H1 (cell line): ENCODE measurements around the gene CAMK1.

ENCODE experiments used
- CBX5 ChIP-seq: fragments of 300-800, 300-1000 bp; sonication (generic); IDR thresholded peaks from 2 replicates; pipeline ENCODE4 v1.7.1; 2016; ENCODE audit warnings: antibody characterized with exemption, low read length, low read depth
- EP300 ChIP-seq, 2 experiments: IDR thresholded peaks; 1 replicate in 1 of 2; 2 replicates in 1 of 2; pipeline ENCODE4 v1.6.1; 2011 to 2012; ENCODE audit warnings: low read depth in 2 of 2, low read length in 2 of 2, mild to moderate bottlenecking in 2 of 2, borderline replicate concordance in 1 of 2, inconsistent platforms in 1 of 2, moderate library complexity in 1 of 2
- MAFK ChIP-seq: IDR thresholded peaks from 2 replicates; pipeline ENCODE4 v1.6.1; 2012; ENCODE audit warnings: low read depth, mild to moderate bottlenecking, improper control_type of control experiment, low read length
- NANOG ChIP-seq: IDR thresholded peaks from 2 replicates; pipeline ENCODE4 v1.6.1; 2011; ENCODE audit warnings: low read length, low read depth, mild to moderate bottlenecking, inconsistent platforms; ENCODE audit not compliant: insufficient read depth, poor library complexity, severe bottlenecking
- POLR2A ChIP-seq, 2 experiments: IDR thresholded peaks; 1 replicate in 1 of 2; 2 replicates in 1 of 2; pipeline ENCODE4 v1.6.1; 2011; ENCODE audit warnings: low read depth in 2 of 2, low read length in 2 of 2, mild to moderate bottlenecking in 2 of 2; ENCODE audit errors: control extremely low read depth in 1 of 2
- RFX5 ChIP-seq: IDR thresholded peaks from 2 replicates; pipeline ENCODE4 v1.6.1; 2011; ENCODE audit warnings: low read depth, low read length, improper control_type of control experiment, borderline replicate concordance
- SIN3A ChIP-seq, 2 experiments: IDR thresholded peaks in 1 of 2; conservative IDR thresholded peaks in 1 of 2; 2 replicates each; pipeline ENCODE4 v1.6.1; 2011 to 2012; ENCODE audit warnings: low read length in 2 of 2, improper control_type of control experiment in 1 of 2, low read depth in 1 of 2, mild to moderate bottlenecking in 1 of 2
- TAF1 ChIP-seq: IDR thresholded peaks from 2 replicates; pipeline ENCODE4 v1.6.1; 2011; ENCODE audit warnings: mild to moderate bottlenecking, low read depth, low read length
- TF ChIP-seq, protein P1 (sequence below), 3 experiments: IDR thresholded peaks; 1 replicate in 2 of 3; 2 replicates in 1 of 3; pipeline versions ENCODE4 v1.5.1 to v1.6.1; 2011; ENCODE audit warnings: low read length in 3 of 3, mild to moderate bottlenecking in 3 of 3, inconsistent platforms in 2 of 3, low read depth in 1 of 3, moderate library complexity in 1 of 3; ENCODE audit not compliant: insufficient read depth in 1 of 3; ENCODE audit errors: control extremely low read depth in 1 of 3
- TF ChIP-seq, protein P2 (sequence below): IDR thresholded peaks from 2 replicates; pipeline ENCODE4 v1.6.1; 2011; ENCODE audit warnings: low read length, improper control_type of control experiment

DNA sequence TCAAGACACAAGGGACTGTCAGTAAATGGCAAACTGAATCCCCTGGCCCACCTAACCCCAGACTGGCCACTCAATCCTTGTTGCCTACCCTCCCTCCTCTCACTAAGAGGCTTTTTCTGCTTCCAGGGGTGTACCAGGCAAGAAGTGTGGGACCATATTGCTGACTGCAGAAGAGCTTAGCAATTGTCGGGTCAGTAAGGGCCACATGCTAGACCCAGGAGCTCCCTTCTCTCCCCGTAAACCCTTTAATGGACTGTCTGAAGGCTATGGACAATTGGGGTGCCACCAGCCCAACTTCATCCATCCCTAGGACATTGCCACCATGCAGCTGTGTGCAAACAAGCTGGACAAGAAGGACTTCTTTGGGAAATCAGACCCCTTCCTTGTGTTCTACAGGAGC, 57.3 kb downstream of the CAMK1 start:
- TF ChIP-seq RFX5 (no peak), POLR2A (IDR thresholded peaks at IDR 0.05; ENCODE audit: control extremely low read depth in 1 of 2, low read depth in 2 of 2, low read length in 2 of 2) (no peak), NANOG (no peak), SIN3A (conservative IDR thresholded peaks at IDR 0.05 in 1 of 2, IDR thresholded peaks at IDR 0.05 in 1 of 2; ENCODE audit: low read depth in 1 of 2, low read length in 2 of 2) (no peak), CBX5 (no peak), MAFK (no peak), EP300 (IDR thresholded peaks at IDR 0.05; ENCODE audit: borderline replicate concordance in 1 of 2, low read depth in 2 of 2, low read length in 2 of 2) (no peak), TAF1 (no peak)
- TF ChIP-seq, protein P1, sequence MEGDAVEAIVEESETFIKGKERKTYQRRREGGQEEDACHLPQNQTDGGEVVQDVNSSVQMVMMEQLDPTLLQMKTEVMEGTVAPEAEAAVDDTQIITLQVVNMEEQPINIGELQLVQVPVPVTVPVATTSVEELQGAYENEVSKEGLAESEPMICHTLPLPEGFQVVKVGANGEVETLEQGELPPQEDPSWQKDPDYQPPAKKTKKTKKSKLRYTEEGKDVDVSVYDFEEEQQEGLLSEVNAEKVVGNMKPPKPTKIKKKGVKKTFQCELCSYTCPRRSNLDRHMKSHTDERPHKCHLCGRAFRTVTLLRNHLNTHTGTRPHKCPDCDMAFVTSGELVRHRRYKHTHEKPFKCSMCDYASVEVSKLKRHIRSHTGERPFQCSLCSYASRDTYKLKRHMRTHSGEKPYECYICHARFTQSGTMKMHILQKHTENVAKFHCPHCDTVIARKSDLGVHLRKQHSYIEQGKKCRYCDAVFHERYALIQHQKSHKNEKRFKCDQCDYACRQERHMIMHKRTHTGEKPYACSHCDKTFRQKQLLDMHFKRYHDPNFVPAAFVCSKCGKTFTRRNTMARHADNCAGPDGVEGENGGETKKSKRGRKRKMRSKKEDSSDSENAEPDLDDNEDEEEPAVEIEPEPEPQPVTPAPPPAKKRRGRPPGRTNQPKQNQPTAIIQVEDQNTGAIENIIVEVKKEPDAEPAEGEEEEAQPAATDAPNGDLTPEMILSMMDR (IDR thresholded peaks at IDR 0.05; ENCODE audit: control extremely low read depth in 1 of 3, insufficient read depth in 1 of 3, low read depth in 1 of 3, low read length in 3 of 3), result no peak
- TF ChIP-seq, protein P2, sequence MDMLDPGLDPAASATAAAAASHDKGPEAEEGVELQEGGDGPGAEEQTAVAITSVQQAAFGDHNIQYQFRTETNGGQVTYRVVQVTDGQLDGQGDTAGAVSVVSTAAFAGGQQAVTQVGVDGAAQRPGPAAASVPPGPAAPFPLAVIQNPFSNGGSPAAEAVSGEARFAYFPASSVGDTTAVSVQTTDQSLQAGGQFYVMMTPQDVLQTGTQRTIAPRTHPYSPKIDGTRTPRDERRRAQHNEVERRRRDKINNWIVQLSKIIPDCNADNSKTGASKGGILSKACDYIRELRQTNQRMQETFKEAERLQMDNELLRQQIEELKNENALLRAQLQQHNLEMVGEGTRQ, result no peak
